ENCODE data around the gene NIPBL. TPM values are rescaled to one million over a fixed set of nuclear protein-coding genes. Genes with fewer than 3 reads are reported as not detected.

Gene NIPBL
- total and polyA plus RNA-seq, 4 experiments from 2014 or later = 3.8 to 110 (median 74.4) TPM

DNA sequence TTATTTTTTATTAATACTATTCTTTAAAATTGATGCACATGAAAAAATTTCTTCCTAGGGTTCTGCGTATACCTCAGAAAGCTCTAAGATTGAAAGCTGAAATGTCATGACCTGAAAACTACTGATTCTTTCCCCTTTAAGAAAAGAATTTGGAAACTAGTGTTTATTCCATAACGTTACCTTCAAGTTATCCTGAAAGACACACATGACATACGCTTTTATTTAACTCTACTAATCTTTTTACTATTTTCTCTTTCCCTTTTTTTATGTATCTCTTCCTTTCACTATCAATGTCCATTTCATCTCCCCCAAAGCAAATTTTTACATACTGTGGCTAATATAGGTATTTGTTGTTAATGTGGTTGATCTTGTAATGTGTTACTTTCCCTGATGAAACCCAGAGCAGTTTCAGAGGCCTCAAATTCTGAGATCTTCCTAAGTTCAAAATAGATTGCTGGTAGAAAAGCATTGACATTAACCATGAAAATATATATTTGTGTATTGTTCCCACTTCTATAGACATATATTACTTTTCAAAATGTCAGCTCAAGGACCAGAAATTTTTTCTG, 7.4 kb downstream of the NIPBL start:
- no peaks in the 10 kb centered on the region for H3K36me3 ChIP-seq (ENCODE audit: insufficient read depth, low read length)
- no peaks in the 10 kb centered on the region for H3K27me3 ChIP-seq (ENCODE audit: insufficient read depth, low read length)
- no peak overlapping the region for H3K4me3 ChIP-seq (ENCODE audit: low read length in 2 of 2)
- no peak overlapping the region for H3K27ac ChIP-seq (ENCODE audit: low read depth, low read length)
- no peak for DNase-seq
- CTCF ChIA-PET (ENCODE audit: partially characterized antibody) = interaction anchor here (1.4 to 1.6 kb wide), 2 partner anchors 10 kb away, joined by 3 to 5 read pairs; no protein-coding TSS in a partner anchor
- POLR2A ChIA-PET (ENCODE audit: partially characterized antibody) = no interaction called here
- Mint-ChIP-seq H3K27ac (peak overlapping the region in 1 of 7 donors; percentile 13), H3K4me1 (peaks cover 58 to 76% (median 65%) of the 10 kb centered on the region in 4 donors), H3K9me3 (no peaks in the 10 kb centered on the region), H3K27me3 (no peaks in the 10 kb centered on the region), H3K4me3 (peak overlapping the region in 5 of 8 donors; percentile 29 to 65 (median 56)), H3K36me3 (peaks cover 6 to 10% of the 10 kb centered on the region in 2 donors)
- H3K4me1 ChIP-seq (ENCODE audit: insufficient read depth, low read length) = peaks cover 87% of the 10 kb centered on the region
- H3K9me3 ChIP-seq (ENCODE audit: control insufficient read depth in 1 of 2, low read length in 2 of 2) = no peaks in the 10 kb centered on the region
- intact Hi-C loops (cut with micrococcal nuclease) = no loop called here

DNA sequence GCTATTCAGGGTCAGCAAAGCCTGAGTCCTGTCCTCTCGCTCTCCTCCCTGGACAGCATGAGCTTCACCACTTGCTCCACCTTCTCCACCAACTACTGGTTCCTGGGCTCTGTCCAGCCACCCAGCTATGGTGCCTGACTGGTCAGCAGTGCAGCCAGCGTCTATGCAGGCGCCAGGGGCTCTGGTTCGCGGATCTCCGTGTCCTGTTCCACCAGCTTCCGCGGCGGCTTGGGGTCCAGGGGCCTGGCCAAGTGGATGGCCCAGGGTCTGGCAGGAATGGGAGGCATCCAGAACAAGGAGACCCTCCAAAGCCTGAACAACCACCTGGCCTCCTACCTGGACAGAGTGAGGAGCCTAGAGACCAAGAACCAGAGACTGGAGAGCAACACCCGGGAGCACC, 8.6 kb downstream of the NIPBL start:
- H3K9me3 ChIP-seq (ENCODE audit: control insufficient read depth in 1 of 2, low read length in 2 of 2) = no peaks in the 10 kb centered on the region
- H3K27me3 ChIP-seq (ENCODE audit: insufficient read depth, low read length) = no peaks in the 10 kb centered on the region
- H3K4me3 ChIP-seq (ENCODE audit: low read length in 2 of 2) = no peak overlapping the region
- ChIA-PET POLR2A (ENCODE audit: partially characterized antibody) (interaction anchor here (1.4 to 3.5 kb wide), 2 partner anchors 8 to 11 kb away, joined by 3 to 18 read pairs; partner anchors contain the start of gene NIPBL), CTCF (ENCODE audit: partially characterized antibody) (interaction anchor here (1.4 to 1.6 kb wide), 2 partner anchors 9 to 11 kb away, joined by 3 to 5 read pairs; no protein-coding TSS in a partner anchor)
- H3K27me3 Mint-ChIP-seq = no peaks in the 10 kb centered on the region
- no peak overlapping the region for H3K27ac ChIP-seq (ENCODE audit: low read depth, low read length)
- no peak for DNase-seq
- no peak overlapping the region for H3K4me3 Mint-ChIP-seq
- peaks cover 82% of the 10 kb centered on the region for H3K4me1 ChIP-seq (ENCODE audit: insufficient read depth, low read length)
- intact Hi-C loops (cut with micrococcal nuclease) = no loop called here
- H3K36me3 Mint-ChIP-seq = peaks cover 6 to 10% of the 10 kb centered on the region in 2 donors
- H3K27ac Mint-ChIP-seq = no peak overlapping the region
- no peaks in the 10 kb centered on the region for H3K9me3 Mint-ChIP-seq
- H3K4me1 Mint-ChIP-seq = peaks cover 59 to 79% (median 69%) of the 10 kb centered on the region in 4 donors
- no peaks in the 10 kb centered on the region for H3K36me3 ChIP-seq (ENCODE audit: insufficient read depth, low read length)

DNA sequence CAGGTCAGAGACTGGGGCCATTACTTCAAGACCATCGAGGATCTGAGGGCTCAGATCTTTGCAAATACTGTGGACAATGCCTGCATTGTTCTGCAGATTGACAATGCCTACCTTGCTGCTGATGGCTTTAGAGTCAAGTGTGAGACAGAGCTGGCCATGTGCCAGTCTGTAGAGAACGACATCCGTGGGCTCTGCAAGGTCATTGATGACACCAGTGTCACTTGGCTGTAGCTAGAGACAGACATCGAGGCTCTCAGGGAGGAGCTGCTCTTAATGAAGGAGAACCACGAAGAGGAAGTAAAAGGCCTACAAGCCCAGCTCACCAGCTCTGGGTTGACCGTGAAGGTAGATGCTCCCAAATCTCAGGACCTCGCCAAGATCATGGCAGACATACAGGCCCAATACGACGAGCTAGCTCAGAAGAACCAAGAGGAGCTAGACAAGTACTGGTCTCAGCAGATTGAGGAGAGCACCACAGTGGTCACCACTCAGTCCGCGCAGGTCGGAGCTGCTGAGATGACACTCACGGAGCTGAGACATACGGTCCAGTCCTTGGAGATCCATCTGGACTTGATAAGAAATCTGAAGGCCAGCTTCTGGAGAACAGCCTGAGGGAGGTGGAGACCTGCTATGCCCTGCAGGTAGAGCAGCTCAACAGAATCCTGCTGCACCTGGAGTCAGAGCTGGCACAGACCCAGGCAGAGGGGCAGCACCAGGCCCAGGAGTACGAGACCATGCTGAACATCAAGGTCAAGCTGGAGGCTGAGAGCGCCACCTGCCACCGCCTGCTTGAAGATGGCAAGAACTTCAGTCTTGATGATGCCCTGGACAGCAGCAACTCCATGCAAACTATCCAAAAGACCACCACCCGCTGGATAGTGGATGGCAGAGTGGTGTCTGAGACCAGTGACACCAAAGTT, 9.3 kb downstream of the NIPBL start:
- POLR2A ChIA-PET (ENCODE audit: partially characterized antibody) = interaction anchor here (1.4 to 3.5 kb wide), 2 partner anchors 9 to 12 kb away, joined by 3 to 18 read pairs; partner anchors contain the start of gene NIPBL
- H3K36me3 Mint-ChIP-seq = peaks cover 6 to 13% of the 10 kb centered on the region in 2 donors
- CTCF ChIA-PET (ENCODE audit: partially characterized antibody) = interaction anchor here (1.1 to 1.6 kb wide), 2 partner anchors 8 to 16 kb away, joined by 3 to 4 read pairs; no protein-coding TSS in a partner anchor
- DNase-seq = peak in 1 of 5 donors; percentile 31
- no peaks in the 10 kb centered on the region for H3K9me3 Mint-ChIP-seq
- Histone ChIP-seq H3K27ac (ENCODE audit: low read depth, low read length) (no peak overlapping the region), H3K4me1 (ENCODE audit: insufficient read depth, low read length) (peaks cover 79% of the 10 kb centered on the region), H3K4me3 (ENCODE audit: low read length in 2 of 2) (no peak overlapping the region), H3K36me3 (ENCODE audit: insufficient read depth, low read length) (no peaks in the 10 kb centered on the region), H3K9me3 (ENCODE audit: control insufficient read depth in 1 of 2, low read length in 2 of 2) (no peaks in the 10 kb centered on the region), H3K27me3 (ENCODE audit: insufficient read depth, low read length) (no peaks in the 10 kb centered on the region)
- H3K27me3 Mint-ChIP-seq = no peaks in the 10 kb centered on the region
- peaks cover 57 to 75% (median 65%) of the 10 kb centered on the region in 4 donors for H3K4me1 Mint-ChIP-seq
- peak overlapping the region in 1 of 7 donors; percentile 66 for H3K27ac Mint-ChIP-seq
- intact Hi-C loops (cut with micrococcal nuclease) = no loop called here
- peak overlapping the region in 2 of 8 donors; percentile 7 to 46 for H3K4me3 Mint-ChIP-seq

DNA sequence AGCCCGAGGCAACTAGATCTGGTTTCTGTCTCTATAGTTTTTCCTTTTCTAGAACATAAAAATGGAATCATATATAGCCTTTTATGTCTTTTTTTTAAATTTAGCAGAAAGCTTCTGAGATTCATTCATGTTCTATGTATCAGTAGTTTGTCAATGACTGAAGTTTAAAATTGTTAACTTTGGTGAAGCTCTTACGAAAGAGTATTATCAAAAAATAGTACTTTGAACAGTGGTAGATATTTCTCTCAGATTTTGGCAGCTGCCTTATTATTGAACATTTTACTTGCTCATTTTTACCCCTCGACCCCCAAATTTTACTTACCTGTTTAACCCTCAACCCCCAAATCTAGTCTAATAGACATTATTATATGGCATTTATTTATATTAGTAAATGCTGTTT, 10.2 kb downstream of the NIPBL start:
- Mint-ChIP-seq H3K27me3 (no peaks in the 10 kb centered on the region), H3K27ac (peak overlapping the region in 1 of 7 donors; percentile 64), H3K4me3 (peak overlapping the region in 6 of 8 donors; percentile 7 to 61 (median 37)), H3K9me3 (peaks cover 0 to 5% (median 0%) of the 10 kb centered on the region in 8 donors), H3K36me3 (peaks cover 12 to 20% of the 10 kb centered on the region in 2 donors), H3K4me1 (peaks cover 54 to 72% (median 63%) of the 10 kb centered on the region in 4 donors)
- Histone ChIP-seq H3K9me3 (ENCODE audit: control insufficient read depth in 1 of 2, low read length in 2 of 2) (no peaks in the 10 kb centered on the region), H3K4me1 (ENCODE audit: insufficient read depth, low read length) (peaks cover 70% of the 10 kb centered on the region), H3K4me3 (ENCODE audit: low read length in 2 of 2) (no peak overlapping the region), H3K27ac (ENCODE audit: low read depth, low read length) (no peak overlapping the region), H3K27me3 (ENCODE audit: insufficient read depth, low read length) (no peaks in the 10 kb centered on the region), H3K36me3 (ENCODE audit: insufficient read depth, low read length) (no peaks in the 10 kb centered on the region)
- ChIA-PET POLR2A (ENCODE audit: partially characterized antibody) (interaction anchor here (3.5 kb wide), 1 partner anchor 10 kb away, joined by 18 read pairs; the partner anchor contains the start of gene NIPBL), CTCF (ENCODE audit: partially characterized antibody) (interaction anchor here (1.1 kb wide), 1 partner anchor 17 kb away, joined by 4 read pairs; no protein-coding TSS in a partner anchor)
- DNase-seq = no peak
- intact Hi-C loops (cut with micrococcal nuclease) = no loop called here

DNA sequence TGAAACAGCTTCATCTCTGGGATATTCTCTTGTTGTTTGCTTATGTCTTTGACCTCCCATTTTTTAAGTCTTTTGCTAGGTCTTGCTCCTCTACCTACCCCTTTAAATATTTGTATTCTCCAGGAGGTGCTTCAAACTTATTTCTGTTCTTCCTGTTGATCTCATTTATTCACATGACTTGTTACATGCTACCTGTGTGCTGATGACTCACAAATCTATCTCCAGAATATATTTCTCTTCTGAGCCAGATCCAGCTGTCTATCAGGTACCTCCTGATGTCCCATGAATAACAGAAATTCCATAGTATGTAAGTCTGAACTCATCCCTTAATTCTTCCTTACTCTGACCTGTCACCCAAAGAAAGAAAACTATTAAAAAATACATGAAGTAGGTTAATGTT, 11.0 kb downstream of the NIPBL start:
- peaks cover 0 to 5% (median under 1%) of the 10 kb centered on the region in 8 donors for H3K9me3 Mint-ChIP-seq
- peaks cover 62% of the 10 kb centered on the region for H3K4me1 ChIP-seq (ENCODE audit: insufficient read depth, low read length)
- H3K4me3 Mint-ChIP-seq = peak overlapping the region in 6 of 8 donors; percentile 17 to 80 (median 44)
- H3K27ac Mint-ChIP-seq = peak overlapping the region in 5 of 7 donors; percentile 0 to 82 (median 2)
- no peak for DNase-seq
- no peaks in the 10 kb centered on the region for H3K27me3 ChIP-seq (ENCODE audit: insufficient read depth, low read length)
- no peaks in the 10 kb centered on the region for H3K36me3 ChIP-seq (ENCODE audit: insufficient read depth, low read length)
- CTCF ChIA-PET (ENCODE audit: partially characterized antibody) = no interaction called here
- no peak overlapping the region for H3K27ac ChIP-seq (ENCODE audit: low read depth, low read length)
- no peaks in the 10 kb centered on the region for H3K27me3 Mint-ChIP-seq
- no peaks in the 10 kb centered on the region for H3K9me3 ChIP-seq (ENCODE audit: control insufficient read depth in 1 of 2, low read length in 2 of 2)
- POLR2A ChIA-PET (ENCODE audit: partially characterized antibody) = interaction anchor here (3.5 kb wide), 1 partner anchor 11 kb away, joined by 18 read pairs; the partner anchor contains the start of gene NIPBL
- H3K36me3 Mint-ChIP-seq = peaks cover 14 to 24% of the 10 kb centered on the region in 2 donors
- peaks cover 46 to 68% (median 57%) of the 10 kb centered on the region in 4 donors for H3K4me1 Mint-ChIP-seq
- intact Hi-C loops (cut with micrococcal nuclease) = no loop called here
- H3K4me3 ChIP-seq (ENCODE audit: low read length in 2 of 2) = no peak overlapping the region

DNA sequence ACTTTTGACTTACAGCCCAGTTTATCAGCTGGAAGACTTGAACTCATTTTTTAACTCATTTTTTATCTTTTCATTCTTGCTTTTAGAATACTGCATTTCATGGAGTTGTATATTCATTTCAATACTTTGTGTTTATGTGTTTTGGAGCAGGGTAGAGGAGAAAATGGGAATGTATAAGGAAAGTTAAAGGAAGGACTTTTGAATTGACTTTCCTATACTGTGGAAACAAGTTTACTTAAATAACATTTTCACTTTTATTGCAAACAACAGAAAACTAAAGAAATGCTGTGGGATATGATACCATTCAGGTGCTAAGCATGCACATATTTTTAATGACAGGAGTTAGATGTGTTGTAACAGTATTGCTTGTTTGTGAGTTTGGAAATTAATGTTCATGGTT, 11.7 kb downstream of the NIPBL start:
- H3K4me1 ChIP-seq (ENCODE audit: insufficient read depth, low read length) = peaks cover 57% of the 10 kb centered on the region
- H3K9me3 ChIP-seq (ENCODE audit: control insufficient read depth in 1 of 2, low read length in 2 of 2) = no peaks in the 10 kb centered on the region
- H3K27ac ChIP-seq (ENCODE audit: low read depth, low read length) = no peak overlapping the region
- Mint-ChIP-seq H3K27me3 (no peaks in the 10 kb centered on the region), H3K4me1 (peaks cover 46 to 69% (median 58%) of the 10 kb centered on the region in 4 donors), H3K36me3 (peaks cover 14 to 24% of the 10 kb centered on the region in 2 donors), H3K27ac (peak overlapping the region in 1 of 7 donors; percentile 1), H3K4me3 (peak overlapping the region in 3 of 8 donors; percentile 7 to 80 (median 61)), H3K9me3 (peaks cover 0 to 5% (median under 1%) of the 10 kb centered on the region in 8 donors)
- no peaks in the 10 kb centered on the region for H3K27me3 ChIP-seq (ENCODE audit: insufficient read depth, low read length)
- POLR2A ChIA-PET (ENCODE audit: partially characterized antibody) = interaction anchor here (3.5 kb wide), 1 partner anchor 12 kb away, joined by 18 read pairs; the partner anchor contains the start of gene NIPBL
- CTCF ChIA-PET (ENCODE audit: partially characterized antibody) = no interaction called here
- H3K4me3 ChIP-seq (ENCODE audit: low read length in 2 of 2) = no peak overlapping the region
- intact Hi-C loops (cut with micrococcal nuclease) = no loop called here
- no peaks in the 10 kb centered on the region for H3K36me3 ChIP-seq (ENCODE audit: insufficient read depth, low read length)
- DNase-seq = no peak
